Testis (tissue), 3 donors: ENCODE data around the gene CELSR3. TPM values are rescaled to one million over a fixed set of nuclear protein-coding genes. Genes with fewer than 3 reads are reported as not detected.

Experiments used
- DNase-seq: peaks from one replicate; pipeline ENCODE4 v3.0.0-alpha.2; 2019
- H3K27ac ChIP-seq, 2 donors: fragments of 200-600 bp; sonication (generic); one replicate each; pipeline ENCODE4 v1.5.1; 2019
- H3K27me3 ChIP-seq: fragments of 200-600 bp; sonication (generic); one replicate; pipeline ENCODE4 v1.5.1; 2019
- H3K36me3 ChIP-seq: fragments of 200-600 bp; sonication (generic); one replicate; pipeline ENCODE4 v1.5.1; 2017; ENCODE audit warnings: low read depth; ENCODE audit errors: missing control alignments
- H3K4me1 ChIP-seq: fragments of 200-600 bp; sonication (generic); one replicate; pipeline ENCODE4 v1.5.1; 2019
- H3K4me3 ChIP-seq, 2 donors: fragments of 200-600 bp; sonication (generic); one replicate each; pipeline ENCODE4 v1.5.1; 2017 to 2019
- H3K9me3 ChIP-seq: fragments of 200-600 bp; sonication (generic); one replicate; pipeline ENCODE4 v1.5.1; 2017
- CTCF ChIP-seq, 3 experiments: fragments of 450-650 bp in 2 of 3; fragments of 200-600 bp in 1 of 3; sonication (generic) in 1 of 3; IDR thresholded peaks; one replicate each; pipeline ENCODE4 v1.5.1; 2016 to 2019; ENCODE audit warnings: antibody characterized with exemption in 3 of 3, mild to moderate bottlenecking in 2 of 3, moderate library complexity in 1 of 3
- POLR2A ChIP-seq: fragments of 450-650 bp; IDR thresholded peaks from one replicate; pipeline ENCODE4 v1.6.1; 2017; ENCODE audit warnings: antibody characterized with exemption, mild to moderate bottlenecking, moderate library complexity
- WGBS, 2 donors: methylation state at CpG; one replicate each; pipeline ENCODE4 v1.1.5; 2018; 5-methylcytosine and 5-hydroxymethylcytosine counted together
- intact Hi-C: fragments of 100-400 bp; cut with DNase I; formaldehyde crosslinking; loops from one replicate; pipeline ENCODE4 v1.15.1; 2023; ENCODE audit warnings: low total_unique reads
- polyA plus RNA-seq: library from polyadenylated mRNA; stranded (reverse); fragments of 350-450 nt; fragmentation: Illumina TruSeq; extraction: RNeasy Lipid Tissue Mini Kit (QIAGEN cat#74804); gene quantifications from one replicate; pipeline ENCODE4 v1.2.3, GENCODE V29; 2014; ENCODE audit warnings: low read depth, low replicate concordance; ENCODE audit not compliant: insufficient read depth
- total RNA-seq, 2 donors: library from RNA; depleted of rRNA; stranded (reverse); fragments of >200 nt; gene quantifications; one replicate each; pipeline ENCODE4 v1.2.3, GENCODE V29; 2016

Gene CELSR3
- total and polyA plus RNA-seq, 3 donors from 2014 or later: 13.5 to 17.5 (median 14.3) TPM

GRCh38 chr3:48623851-48624547 lies 38.7 kb downstream of the CELSR3 start:
- no peaks in the 10 kb centered on the region for H3K9me3 ChIP-seq
- 87 to 89% methylated on average over 5 to 6 of the region's 6 CpGs for WGBS, 2 donors
- DNase-seq: no peak

GRCh38 chr3:48621461-48621869 lies 41.2 kb downstream of the CELSR3 start, which contains the start of gene TMEM89:
Gene TMEM89, minus strand, starts transcription at chr3:48621769. Its CDS starts 13 bp downstream, at chr3:48621756.
- Histone ChIP-seq H3K4me3 (no peak within 1 kb of the TSS), H3K27ac (no peak within 1 kb of the TSS), H3K27me3 (no peaks in the 10 kb centered on the region), H3K36me3 (no peaks in the 10 kb centered on the region), H3K4me1 (no peaks in the 10 kb centered on the region), H3K9me3 (no peaks in the 10 kb centered on the region)
- no peak for DNase-seq
- intact Hi-C loops: no loop called here
- 92 to 100% methylated on average over 7 to 19 of the region's 19 CpGs for WGBS, 2 donors
- TF ChIP-seq POLR2A: no peak
- no peak for TF ChIP-seq CTCF (IDR thresholded peaks at IDR 0.05)

More at GRCh38 chr3:48623851-48624547, 38.7 kb downstream of the CELSR3 start:
- no peak overlapping the region for H3K27ac ChIP-seq
- no peak overlapping the region for H3K4me3 ChIP-seq
- no peaks in the 10 kb centered on the region for H3K27me3 ChIP-seq
- no peaks in the 10 kb centered on the region for H3K36me3 ChIP-seq
- intact Hi-C loops: no loop called here
- no peak for TF ChIP-seq CTCF (IDR thresholded peaks at IDR 0.05)
- no peak for TF ChIP-seq POLR2A
- H3K4me1 ChIP-seq: no peaks in the 10 kb centered on the region

GRCh38 chr3:48619541-48620524 lies 42.9 kb downstream of the CELSR3 start:
- no peaks in the 10 kb centered on the region for H3K4me1 ChIP-seq
- no peaks in the 10 kb centered on the region for H3K36me3 ChIP-seq
- no peak for DNase-seq
- no peak overlapping the region for H3K4me3 ChIP-seq
- intact Hi-C loops: no loop called here
- H3K9me3 ChIP-seq: no peaks in the 10 kb centered on the region
- 91 to 92% methylated on average over 7 of the region's 7 CpGs for WGBS, 2 donors
- no peaks in the 10 kb centered on the region for H3K27me3 ChIP-seq
- TF ChIP-seq CTCF (IDR thresholded peaks at IDR 0.05) (no peak), POLR2A (no peak)
- H3K27ac ChIP-seq: no peak overlapping the region

GRCh38 chr3:48617559-48617958 lies 45.1 kb downstream of the CELSR3 start:
- no peak for DNase-seq
- Histone ChIP-seq H3K36me3 (no peaks in the 10 kb centered on the region), H3K27ac (no peak overlapping the region), H3K4me1 (peaks cover 6% of the 10 kb centered on the region), H3K4me3 (no peak overlapping the region), H3K27me3 (no peaks in the 10 kb centered on the region), H3K9me3 (no peaks in the 10 kb centered on the region)
- intact Hi-C loops: no loop called here
- TF ChIP-seq CTCF (IDR thresholded peaks at IDR 0.05): no peak
- TF ChIP-seq POLR2A: no peak
- WGBS, 2 donors: 83 to 86% methylated on average over 4 of the region's 4 CpGs
